Glomerular visceral epithelial cell (primary cell): Measurements from ENCODE around the gene HYI.
"Not testable (repeated sequence)": the region's sequence is repeated elsewhere in the genome, so short reads cannot be mapped to it uniquely, and the experiment has no call there.

ENCODE experiments used
- DNase-seq: peaks from one replicate; pipeline ENCODE4 v3.0.0-alpha.2; 2016; ENCODE audit errors: extremely low spot score

HYI gene

GRCh38 chr1:43453442-43454269, at the start of gene HYI:
Gene HYI, minus strand, starts transcription at chr1:43453931. Its CDS starts 138 bp downstream, at chr1:43453793.
- DNase-seq = peak; percentile 93

- DNase-seq = not testable (repeated sequence)
Observed at GRCh38 chr1:43501806-43502205, 48.1 kb upstream of the HYI start.

GRCh38 chr1:43499898-43500297, 46.2 kb upstream of the HYI start:
- no peak for DNase-seq

- no peak for DNase-seq
Observed at GRCh38 chr1:43495204-43495603, 41.5 kb upstream of the HYI start.

- DNase-seq = no peak
Observed at GRCh38 chr1:43493661-43494450, 40.1 kb upstream of the HYI start.

GRCh38 chr1:43492826-43493225, 39.1 kb upstream of the HYI start:
- DNase-seq = no peak

- DNase-seq = peak; percentile 29
Observed at GRCh38 chr1:43491061-43491460, 37.3 kb upstream of the HYI start.

- DNase-seq = no peak
Observed at GRCh38 chr1:43488165-43488564, 34.4 kb upstream of the HYI start.

GRCh38 chr1:43484367-43484766, 30.6 kb upstream of the HYI start:
- DNase-seq = no peak

GRCh38 chr1:43482215-43482614, 28.5 kb upstream of the HYI start:
- no peak for DNase-seq

GRCh38 chr1:43481491-43481890, 27.8 kb upstream of the HYI start:
- DNase-seq = no peak

- DNase-seq = no peak
Observed at GRCh38 chr1:43479414-43479813, 25.7 kb upstream of the HYI start.

GRCh38 chr1:43477716-43478115, 24.0 kb upstream of the HYI start:
- no peak for DNase-seq

- DNase-seq = peak; percentile 82
Observed at GRCh38 chr1:43475611-43476401, 22.1 kb upstream of the HYI start.

- DNase-seq = no peak
Observed at GRCh38 chr1:43473463-43473862, 19.7 kb upstream of the HYI start.

- DNase-seq = peak; percentile 97
Observed at GRCh38 chr1:43472463-43473151, 18.9 kb upstream of the HYI start.

- no peak for DNase-seq
Observed at GRCh38 chr1:43472087-43472462, 18.3 kb upstream of the HYI start.

- DNase-seq = no peak
Observed at GRCh38 chr1:43469932-43470331, 16.2 kb upstream of the HYI start.

- DNase-seq = no peak
Observed at GRCh38 chr1:43468414-43468813, 14.7 kb upstream of the HYI start.

- peak; percentile 73 for DNase-seq
Observed at GRCh38 chr1:43466403-43466802, 12.7 kb upstream of the HYI start.

- peak; percentile 55 for DNase-seq
Observed at GRCh38 chr1:43465505-43466067, 11.9 kb upstream of the HYI start.
